K562 (cell line): Measurements from ENCODE around the gene LRP1. TPM values are rescaled to one million over a fixed set of nuclear protein-coding genes. Genes with fewer than 3 reads are reported as not detected.

ENCODE experiments used
- DACH1 ChIP-seq: fragments of 450-650 bp; IDR thresholded peaks from 2 replicates; pipeline ENCODE4 v1.6.1; 2018; ENCODE audit not compliant: partially characterized antibody
- FIP1L1 ChIP-seq: fragments of 200-400 bp; formaldehyde crosslinking; IDR thresholded peaks from 2 replicates; pipeline ENCODE4 v1.6.1; 2018; ENCODE audit warnings: mild to moderate bottlenecking, low read depth, low read length; ENCODE audit not compliant: poor library complexity, severe bottlenecking
- GATA2 ChIP-seq: sonication (generic); formaldehyde crosslinking; IDR thresholded peaks from 2 replicates; pipeline ENCODE4 v1.4.0; 2020; ENCODE audit warnings: mild to moderate bottlenecking, missing genetic modification reagents
- KLF1 ChIP-seq: fragments of 450-650 bp; IDR thresholded peaks from 2 replicates; pipeline ENCODE4 v1.6.1; 2016; ENCODE audit warnings: missing genetic modification characterization, missing compliant biosample characterization
- NCOA1 ChIP-seq: fragments of 450-650 bp; IDR thresholded peaks from 2 replicates; pipeline ENCODE4 v1.6.1; 2016; ENCODE audit warnings: low read depth
- POLR2A ChIP-seq: fragments of 450-650 bp; conservative IDR thresholded peaks from 2 replicates; pipeline ENCODE4 v1.6.1; 2016
- PTBP1 ChIP-seq: fragments of 200-400 bp; formaldehyde crosslinking; IDR thresholded peaks from 2 replicates; pipeline ENCODE4 v1.6.1; 2017; ENCODE audit warnings: low read depth, low read length
- ZC3H8 ChIP-seq: fragments of 450-650 bp; IDR thresholded peaks from 2 replicates; pipeline ENCODE4 v1.6.1; 2017
- ZNF197 ChIP-seq: fragments of 200-800 bp; sonication (Bioruptor generic); IDR thresholded peaks from 2 replicates; pipeline ENCODE4 v1.6.1; 2016; ENCODE audit warnings: low read depth, missing genetic modification characterization, missing compliant biosample characterization
- polyA plus RNA-seq, 8 experiments: library from polyadenylated mRNA; depleted of rRNA in 4 of 8; stranded (reverse) in 5 of 8; unstranded in 3 of 8; fragments of >200 nt; fragmentation: Nextera tagmentation in 2 of 8; fragmentation: Illumina TruSeq in 1 of 8; extraction: Ambion mirVana in 2 of 8; extraction: Trizol in 1 of 8; gene quantifications; 2 replicates each; pipeline versions ENCODE4 v1.2.1 to v1.2.3, GENCODE V29; 2011 to 2014; ENCODE audit warnings: inconsistent platforms in 1 of 8, missing spikeins in 1 of 8
- total RNA-seq, 7 experiments: library from RNA; depleted of rRNA in 6 of 7; stranded (reverse); fragments of >200 nt in 6 of 7; fragmentation: Illumina TruSeq in 2 of 7; extraction: Trizol in 2 of 7; gene quantifications; 2 replicates each; pipeline versions ENCODE4 v1.2.1 to v1.2.3, GENCODE V29; 2011 to 2021; ENCODE audit warnings: low replicate concordance in 1 of 7
- TF ChIP-seq, protein P1 (sequence below), 2 experiments: IDR thresholded peaks in 1 of 2; conservative IDR thresholded peaks in 1 of 2; 2 replicates each; pipeline ENCODE4 v1.6.1; 2016; ENCODE audit warnings: low read depth in 2 of 2, mild to moderate bottlenecking in 1 of 2, missing compliant biosample characterization in 1 of 2, missing genetic modification characterization in 1 of 2, moderate library complexity in 1 of 2
- TF ChIP-seq, protein P2 (sequence below), 2 experiments: fragments of 450-650 bp; IDR thresholded peaks; 2 replicates each; pipeline ENCODE4 v1.6.1; 2016; ENCODE audit warnings: mild to moderate bottlenecking in 2 of 2, borderline replicate concordance in 1 of 2, low read depth in 1 of 2, moderate library complexity in 1 of 2
- TF ChIP-seq, protein P3 (sequence below): fragments of 450-650 bp; IDR thresholded peaks from 2 replicates; pipeline ENCODE4 v1.6.1; 2016
- TF ChIP-seq, protein P4 (sequence below): fragments of 200-400 bp; formaldehyde crosslinking; IDR thresholded peaks from 2 replicates; pipeline ENCODE4 v1.6.1; 2017; ENCODE audit warnings: mild to moderate bottlenecking, low read depth, low read length, moderate library complexity

The LRP1 gene
- total and polyA plus RNA-seq, 9 of the 15 experiments (the other 6 are each of a cell fraction or from before 2014, with no cell fraction given): 0.04 to 0.64 (median 0.19) TPM; not detected in 2

DNA sequence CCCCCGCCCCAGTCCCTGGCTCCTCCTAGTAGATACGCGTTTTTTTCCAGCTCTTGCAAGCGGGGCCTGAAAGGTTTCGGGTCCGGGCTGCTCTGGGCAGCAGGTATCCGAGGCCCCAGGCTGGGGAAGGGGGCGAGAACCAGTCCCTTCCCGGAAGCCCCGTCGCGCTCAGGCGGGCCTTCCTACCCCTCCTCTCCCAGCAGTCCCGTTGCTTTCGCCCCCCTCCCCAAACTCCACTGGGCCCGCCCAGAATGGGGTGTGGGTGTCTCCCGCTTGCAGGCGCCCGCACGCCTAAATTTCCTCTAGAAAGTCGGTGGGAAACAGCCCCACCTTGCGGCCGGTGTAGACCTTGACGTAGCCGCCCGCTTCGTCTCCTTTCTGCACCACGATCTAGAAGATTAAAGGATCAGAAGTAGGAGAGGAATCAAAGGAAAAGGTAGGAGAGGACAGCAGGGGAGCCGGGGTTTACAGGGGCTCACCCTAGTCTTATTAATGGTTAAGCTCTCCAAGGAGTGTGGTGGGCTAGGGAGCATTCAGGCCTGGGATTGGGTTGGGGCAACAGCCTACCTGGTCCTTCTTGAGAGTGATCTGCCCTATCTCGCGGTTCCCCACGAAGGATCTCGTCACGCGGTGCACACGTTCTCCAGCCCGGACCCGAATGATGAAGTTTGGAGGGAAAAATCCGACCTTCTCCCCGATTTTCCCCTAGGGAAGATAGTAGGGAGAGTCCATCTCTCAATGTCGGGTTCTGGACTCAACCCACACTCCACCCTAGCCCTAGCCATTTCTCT lies 115.4 kb downstream of the LRP1 start (continued):
- TF ChIP-seq, protein P1, sequence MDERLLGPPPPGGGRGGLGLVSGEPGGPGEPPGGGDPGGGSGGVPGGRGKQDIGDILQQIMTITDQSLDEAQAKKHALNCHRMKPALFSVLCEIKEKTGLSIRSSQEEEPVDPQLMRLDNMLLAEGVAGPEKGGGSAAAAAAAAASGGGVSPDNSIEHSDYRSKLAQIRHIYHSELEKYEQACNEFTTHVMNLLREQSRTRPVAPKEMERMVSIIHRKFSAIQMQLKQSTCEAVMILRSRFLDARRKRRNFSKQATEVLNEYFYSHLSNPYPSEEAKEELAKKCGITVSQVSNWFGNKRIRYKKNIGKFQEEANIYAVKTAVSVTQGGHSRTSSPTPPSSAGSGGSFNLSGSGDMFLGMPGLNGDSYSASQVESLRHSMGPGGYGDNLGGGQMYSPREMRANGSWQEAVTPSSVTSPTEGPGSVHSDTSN (CRISPR knock-in tag; IDR thresholded peaks at IDR 0.05; ENCODE audit: low read depth): no peak
- TF ChIP-seq, protein P1 (tag; conservative IDR thresholded peaks at IDR 0.05; ENCODE audit: low read depth): no peak
- TF ChIP-seq ZNF197 (CRISPR knock-in tag) (no peak), POLR2A (no peak), KLF1 (tag) (peak; percentile 44; the same call in 1 of the 2 replicates), ZC3H8 (no peak), NCOA1 (no peak), PTBP1 (no peak), FIP1L1 (no peak), GATA2 (CRISPR knock-in tag) (peak; percentile 71), DACH1 (no peak)
- TF ChIP-seq, protein P2, sequence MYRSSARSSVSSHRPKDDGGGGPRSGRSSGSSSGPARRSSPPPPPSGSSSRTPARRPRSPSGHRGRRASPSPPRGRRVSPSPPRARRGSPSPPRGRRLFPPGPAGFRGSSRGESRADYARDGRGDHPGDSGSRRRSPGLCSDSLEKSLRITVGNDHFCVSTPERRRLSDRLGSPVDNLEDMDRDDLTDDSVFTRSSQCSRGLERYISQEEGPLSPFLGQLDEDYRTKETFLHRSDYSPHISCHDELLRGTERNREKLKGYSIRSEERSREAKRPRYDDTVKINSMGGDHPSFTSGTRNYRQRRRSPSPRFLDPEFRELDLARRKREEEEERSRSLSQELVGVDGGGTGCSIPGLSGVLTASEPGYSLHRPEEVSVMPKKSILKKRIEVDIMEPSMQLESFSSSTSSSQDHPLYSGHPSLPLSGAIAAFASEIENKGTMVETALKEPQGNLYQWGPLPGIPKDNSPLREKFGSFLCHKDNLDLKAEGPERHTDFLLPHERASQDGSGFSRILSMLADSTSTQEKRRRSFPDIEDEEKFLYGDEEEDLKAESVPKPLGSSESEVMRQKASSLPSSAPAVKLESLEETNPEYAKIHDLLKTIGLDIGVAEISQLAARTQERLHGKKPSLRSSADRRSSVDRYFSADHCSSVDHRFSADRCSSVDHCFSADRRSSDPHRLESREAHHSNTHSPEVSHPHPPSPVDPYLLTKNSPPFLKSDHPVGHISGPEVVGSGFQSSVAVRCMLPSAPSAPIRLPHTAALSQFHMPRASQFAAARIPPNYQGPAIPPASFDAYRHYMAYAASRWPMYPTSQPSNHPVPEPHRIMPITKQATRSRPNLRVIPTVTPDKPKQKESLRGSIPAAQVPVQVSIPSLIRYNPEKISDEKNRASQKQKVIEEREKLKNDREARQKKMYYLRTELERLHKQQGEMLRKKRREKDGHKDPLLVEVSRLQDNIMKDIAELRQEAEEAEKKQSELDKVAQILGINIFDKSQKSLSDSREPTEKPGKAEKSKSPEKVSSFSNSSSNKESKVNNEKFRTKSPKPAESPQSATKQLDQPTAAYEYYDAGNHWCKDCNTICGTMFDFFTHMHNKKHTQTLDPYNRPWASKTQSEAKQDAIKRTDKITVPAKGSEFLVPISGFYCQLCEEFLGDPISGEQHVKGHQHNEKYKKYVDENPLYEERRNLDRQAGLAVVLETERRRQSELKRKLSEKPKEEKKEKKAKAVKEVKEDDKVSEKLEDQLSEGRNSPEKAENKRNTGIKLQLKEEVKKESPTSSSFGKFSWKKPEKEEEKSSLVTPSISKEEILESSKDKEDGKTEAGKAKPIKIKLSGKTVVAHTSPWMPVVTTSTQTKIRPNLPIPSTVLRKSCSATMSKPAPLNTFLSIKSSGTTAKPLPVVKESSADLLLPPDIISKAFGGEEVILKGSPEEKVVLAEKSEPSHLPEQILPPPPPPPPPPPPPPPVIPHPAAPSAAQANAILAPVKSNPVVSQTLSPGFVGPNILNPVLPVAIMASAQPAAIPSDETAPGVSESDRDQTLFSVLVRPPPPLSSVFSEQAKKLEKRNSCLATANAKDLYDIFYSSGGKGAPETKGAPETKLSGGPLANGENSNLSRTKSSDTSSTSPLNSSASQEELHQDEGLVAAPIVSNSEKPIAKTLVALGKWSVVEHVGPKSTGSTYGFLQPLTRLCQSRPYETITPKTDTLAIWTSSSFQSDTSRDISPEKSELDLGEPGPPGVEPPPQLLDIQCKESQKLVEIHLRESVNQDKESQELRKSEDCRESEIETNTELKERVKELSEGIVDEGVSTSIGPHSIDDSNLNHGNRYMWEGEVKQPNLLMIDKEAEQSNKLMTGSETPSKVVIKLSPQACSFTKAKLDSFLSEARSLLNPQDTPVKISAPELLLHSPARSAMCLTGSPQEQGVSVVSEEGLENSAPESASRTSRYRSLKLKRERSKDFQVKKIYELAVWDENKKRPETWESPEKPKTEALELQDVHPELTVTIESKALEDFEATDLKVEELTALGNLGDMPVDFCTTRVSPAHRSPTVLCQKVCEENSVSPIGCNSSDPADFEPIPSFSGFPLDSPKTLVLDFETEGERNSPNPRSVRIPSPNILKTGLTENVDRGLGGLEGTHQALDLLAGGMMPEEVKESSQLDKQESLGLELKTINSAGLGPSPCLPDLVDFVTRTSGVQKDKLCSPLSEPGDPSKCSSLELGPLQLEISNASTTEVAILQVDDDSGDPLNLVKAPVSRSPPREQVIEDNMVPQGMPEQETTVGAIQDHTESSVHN (IDR thresholded peaks at IDR 0.05; ENCODE audit: borderline replicate concordance in 1 of 2, low read depth in 1 of 2): no peak
- TF ChIP-seq, protein P3, sequence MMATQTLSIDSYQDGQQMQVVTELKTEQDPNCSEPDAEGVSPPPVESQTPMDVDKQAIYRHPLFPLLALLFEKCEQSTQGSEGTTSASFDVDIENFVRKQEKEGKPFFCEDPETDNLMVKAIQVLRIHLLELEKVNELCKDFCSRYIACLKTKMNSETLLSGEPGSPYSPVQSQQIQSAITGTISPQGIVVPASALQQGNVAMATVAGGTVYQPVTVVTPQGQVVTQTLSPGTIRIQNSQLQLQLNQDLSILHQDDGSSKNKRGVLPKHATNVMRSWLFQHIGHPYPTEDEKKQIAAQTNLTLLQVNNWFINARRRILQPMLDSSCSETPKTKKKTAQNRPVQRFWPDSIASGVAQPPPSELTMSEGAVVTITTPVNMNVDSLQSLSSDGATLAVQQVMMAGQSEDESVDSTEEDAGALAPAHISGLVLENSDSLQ: no peak
- TF ChIP-seq, protein P4, sequence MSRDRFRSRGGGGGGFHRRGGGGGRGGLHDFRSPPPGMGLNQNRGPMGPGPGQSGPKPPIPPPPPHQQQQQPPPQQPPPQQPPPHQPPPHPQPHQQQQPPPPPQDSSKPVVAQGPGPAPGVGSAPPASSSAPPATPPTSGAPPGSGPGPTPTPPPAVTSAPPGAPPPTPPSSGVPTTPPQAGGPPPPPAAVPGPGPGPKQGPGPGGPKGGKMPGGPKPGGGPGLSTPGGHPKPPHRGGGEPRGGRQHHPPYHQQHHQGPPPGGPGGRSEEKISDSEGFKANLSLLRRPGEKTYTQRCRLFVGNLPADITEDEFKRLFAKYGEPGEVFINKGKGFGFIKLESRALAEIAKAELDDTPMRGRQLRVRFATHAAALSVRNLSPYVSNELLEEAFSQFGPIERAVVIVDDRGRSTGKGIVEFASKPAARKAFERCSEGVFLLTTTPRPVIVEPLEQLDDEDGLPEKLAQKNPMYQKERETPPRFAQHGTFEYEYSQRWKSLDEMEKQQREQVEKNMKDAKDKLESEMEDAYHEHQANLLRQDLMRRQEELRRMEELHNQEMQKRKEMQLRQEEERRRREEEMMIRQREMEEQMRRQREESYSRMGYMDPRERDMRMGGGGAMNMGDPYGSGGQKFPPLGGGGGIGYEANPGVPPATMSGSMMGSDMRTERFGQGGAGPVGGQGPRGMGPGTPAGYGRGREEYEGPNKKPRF: no peak
